Measurements from ENCODE around the gene GPR22.

Gene GPR22

DNA sequence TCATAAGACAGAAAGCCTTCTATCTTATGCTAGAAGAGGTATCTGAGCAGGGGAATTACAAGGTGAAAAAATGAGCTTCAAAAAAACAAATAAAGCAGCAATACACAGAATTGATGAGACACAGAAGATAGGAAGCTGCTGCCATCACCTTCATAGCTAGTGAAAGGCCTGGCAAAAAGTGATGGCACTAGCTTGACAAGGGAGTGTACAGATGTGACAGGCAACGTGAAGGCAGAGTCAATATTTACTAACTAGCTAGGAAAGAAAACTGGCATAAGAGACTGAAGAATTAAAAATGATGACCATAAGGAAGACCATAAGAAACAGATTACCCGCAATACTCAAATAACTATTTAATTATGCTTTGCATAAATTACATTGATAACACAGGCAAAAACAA is 9.4 kb downstream of the GPR22 start:
- DNase-seq (ENCODE audit: low read depth), result no peak

DNA sequence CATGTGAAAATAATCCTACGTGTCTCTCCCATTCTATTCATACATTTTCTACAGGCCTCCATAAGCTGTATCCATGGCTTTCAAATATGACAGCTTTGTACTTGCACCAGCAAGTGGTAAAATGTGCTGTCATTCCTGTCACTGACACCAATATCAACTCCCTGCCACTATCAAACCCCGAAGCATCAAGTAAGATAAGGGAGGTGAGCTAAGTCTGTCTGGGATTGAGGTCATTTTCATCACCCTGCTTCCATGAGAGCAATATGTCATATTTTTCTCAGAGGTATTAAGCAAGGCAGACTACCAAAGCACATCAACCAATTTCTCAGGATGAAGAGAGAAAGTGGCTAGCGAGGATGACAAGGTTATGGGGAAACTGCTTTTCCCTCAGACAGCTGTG is 11.1 kb downstream of the GPR22 start:
- no peak for DNase-seq (ENCODE audit: low read depth)

- DNase-seq (ENCODE audit: low read depth), result no peak
Measured at GRCh38 chr7:107482571-107482970, 12.7 kb downstream of the GPR22 start.

DNA sequence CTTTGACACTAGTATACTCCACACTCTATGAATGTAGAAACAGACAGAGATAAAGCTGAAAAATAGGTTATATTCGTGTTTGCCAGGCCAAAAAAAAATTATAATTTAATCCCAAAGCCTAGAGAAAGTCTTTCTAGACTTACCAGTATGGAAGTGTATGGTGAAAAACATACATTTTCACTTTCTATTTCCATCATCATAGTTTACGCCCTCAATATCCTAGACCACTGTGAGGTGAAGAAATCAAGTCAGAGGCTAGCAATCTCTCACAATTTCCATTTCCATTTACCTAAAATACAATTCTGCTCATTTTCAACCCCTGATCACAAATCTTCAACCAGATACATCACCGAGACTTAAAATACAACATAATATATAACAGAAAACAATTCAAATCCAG is 16.2 kb downstream of the GPR22 start:
- DNase-seq (ENCODE audit: low read depth), result no peak

- no peak for DNase-seq (ENCODE audit: low read depth)
Measured at GRCh38 chr7:107492875-107493274, 23.0 kb downstream of the GPR22 start.

DNA sequence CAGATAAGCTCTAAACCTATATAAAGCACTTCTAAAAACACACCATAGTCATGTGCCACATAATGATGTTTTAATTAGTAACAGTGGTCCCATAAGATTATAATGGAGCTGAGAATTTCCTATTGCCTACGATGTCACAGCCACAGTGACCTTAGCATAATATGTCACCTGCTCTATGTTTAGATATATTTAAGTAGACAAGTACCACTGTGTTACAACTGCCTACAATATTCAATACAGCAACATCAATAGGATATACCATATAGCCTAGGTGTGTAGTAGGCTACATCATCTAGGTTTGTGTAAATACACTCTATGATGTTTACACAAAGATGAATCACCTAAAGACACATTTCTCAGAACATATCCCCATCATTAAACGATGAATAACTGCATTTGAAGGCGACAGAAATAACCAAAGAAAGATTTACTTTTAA is 24.5 kb downstream of the GPR22 start:
- no peak for DNase-seq (ENCODE audit: low read depth)

DNA sequence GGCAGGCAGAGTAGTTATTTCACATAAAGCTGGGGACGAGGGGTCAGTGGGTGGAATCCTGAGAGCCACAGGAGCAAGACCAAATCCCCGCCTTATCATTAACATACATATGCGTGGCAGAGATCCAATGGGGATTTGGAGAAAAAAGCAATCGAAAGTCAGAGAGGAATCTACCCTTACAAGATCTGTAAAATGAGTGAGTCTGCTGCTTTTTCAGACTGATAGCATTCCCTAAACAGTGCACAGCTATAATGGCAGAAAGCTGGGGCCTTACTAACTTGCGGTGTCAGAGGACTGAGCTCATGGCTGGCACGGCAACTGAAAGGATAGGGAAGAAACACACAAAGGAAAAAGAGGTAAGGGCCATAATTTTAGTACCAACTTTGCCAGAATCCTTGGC is 25.0 kb downstream of the GPR22 start:
- no peak for DNase-seq (ENCODE audit: low read depth)

DNA sequence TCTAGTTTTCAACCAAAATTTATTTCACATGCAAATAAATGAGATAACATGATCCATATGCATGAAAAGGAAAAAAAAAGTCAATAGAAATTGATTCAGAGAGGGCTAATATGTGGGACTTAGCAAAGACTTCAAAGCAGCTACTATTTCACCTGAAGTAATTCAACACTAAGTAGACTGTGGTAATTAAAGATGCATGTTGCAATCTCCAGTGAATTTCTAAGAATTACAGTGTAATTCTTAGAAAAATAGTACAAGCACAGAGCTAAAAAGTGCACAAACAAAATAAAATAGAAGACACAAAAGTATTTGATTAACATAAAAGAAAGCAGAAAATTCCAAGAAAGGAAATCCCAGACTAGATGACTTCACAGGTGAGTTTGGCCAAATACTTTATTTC is 25.7 kb downstream of the GPR22 start:
- DNase-seq (ENCODE audit: low read depth), result no peak

- DNase-seq (ENCODE audit: low read depth), result no peak
Measured at GRCh38 chr7:107499731-107500130, 29.9 kb downstream of the GPR22 start.

DNA sequence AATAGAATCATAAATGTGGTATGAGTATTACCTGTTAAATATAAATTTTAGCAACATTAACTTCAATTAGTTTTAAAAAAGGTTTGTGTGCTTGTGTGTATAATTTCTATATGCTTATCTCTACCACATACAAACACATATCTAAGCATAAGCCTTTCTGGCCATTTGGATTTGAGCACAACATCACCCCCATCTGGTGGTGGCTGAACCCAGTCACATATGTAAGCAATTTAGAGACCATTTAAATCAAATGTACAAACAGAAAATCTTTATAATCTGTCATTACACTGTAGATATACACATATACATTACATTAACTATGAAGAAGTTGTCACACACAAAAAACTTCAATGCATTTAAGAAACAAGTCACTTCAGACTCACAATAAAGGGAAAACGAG is 31.7 kb downstream of the GPR22 start:
- DNase-seq (ENCODE audit: low read depth), result no peak

GRCh38 chr7:107502154-107502553 is 32.3 kb downstream of the GPR22 start:
- no peak for DNase-seq (ENCODE audit: low read depth)

GRCh38 chr7:107502797-107503196 is 32.9 kb downstream of the GPR22 start:
- DNase-seq (ENCODE audit: low read depth), result no peak

DNA sequence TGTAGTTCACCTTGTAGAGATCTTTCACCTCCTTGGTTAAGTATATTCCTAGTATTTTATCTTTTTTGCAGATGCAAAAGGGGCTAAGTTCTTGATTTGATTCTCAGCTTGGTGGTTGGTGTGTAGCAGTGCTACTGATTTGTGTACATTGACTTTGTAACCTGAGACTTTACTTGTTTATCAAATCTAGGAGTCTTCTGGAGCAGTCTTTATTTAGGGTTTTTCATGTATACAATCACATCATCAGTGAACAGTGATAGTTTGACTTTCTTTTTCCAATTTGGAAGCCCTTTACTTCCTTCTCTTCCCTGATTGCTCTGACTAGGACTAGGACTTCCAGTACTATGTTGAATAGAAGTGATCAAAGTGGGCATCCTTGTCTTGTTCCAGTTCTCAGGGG is 33.8 kb downstream of the GPR22 start:
- no peak for DNase-seq (ENCODE audit: low read depth)

GRCh38 chr7:107505362-107505761 is 35.5 kb downstream of the GPR22 start:
- no peak for DNase-seq (ENCODE audit: low read depth)

- DNase-seq (ENCODE audit: low read depth), result no peak
Measured at GRCh38 chr7:107505997-107506673, 36.3 kb downstream of the GPR22 start.

DNA sequence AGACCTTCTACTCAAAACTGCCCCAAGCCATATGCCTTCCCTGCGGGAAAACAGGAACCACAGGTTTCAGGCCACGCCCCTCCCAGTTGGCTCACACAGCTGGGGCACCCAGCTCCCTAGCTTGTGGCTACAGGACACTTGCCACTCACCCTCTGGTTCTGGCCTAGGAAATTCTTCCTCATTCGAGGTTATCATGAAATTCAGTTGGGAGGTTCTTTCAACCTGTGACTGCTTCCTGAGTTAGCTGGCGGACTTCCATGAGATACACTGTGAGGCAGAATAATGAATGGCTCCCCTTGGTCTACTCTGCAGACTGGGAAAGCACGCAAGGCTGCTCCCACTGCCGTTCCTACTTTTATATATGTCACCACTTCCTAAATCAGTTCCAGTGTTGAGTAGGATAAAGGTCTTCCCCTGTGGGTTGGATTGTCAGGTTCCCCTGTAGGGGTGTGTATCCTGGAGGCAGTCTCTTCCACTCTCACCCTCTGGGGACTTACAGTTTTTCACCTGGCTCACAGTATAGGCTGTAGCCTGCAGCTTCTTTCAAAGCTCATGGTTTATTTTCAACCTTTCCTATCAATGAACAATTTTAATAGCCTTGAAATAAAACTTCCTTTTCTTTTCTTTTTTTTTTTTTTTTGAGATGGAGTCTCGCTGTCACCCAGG is 37.0 kb downstream of the GPR22 start:
- no peak for DNase-seq (ENCODE audit: low read depth)

Measured in stimulated activated CD8-positive, alpha-beta memory T cell treated with anti-CD3 and anti-CD28 coated beads, Interleukin-7, amount 100 ng/mL, for 24 hours (primary cell).